HL-60 (cell line): ENCODE results near the gene HNRNPL.

Experiments used
- POLR2AphosphoS5 ChIP-seq: IDR thresholded peaks from 2 replicates; pipeline ENCODE4 v1.6.1; 2012; ENCODE audit warnings: low read depth
- TF ChIP-seq, protein P1 (sequence below): IDR thresholded peaks from one replicate; pipeline ENCODE4 v1.5.1; 2011; ENCODE audit warnings: low read length, control low read depth, inconsistent platforms; ENCODE audit not compliant: insufficient read depth
- TF ChIP-seq, protein P2 (sequence below): IDR thresholded peaks from 2 replicates; pipeline ENCODE4 v1.6.1; 2012; ENCODE audit warnings: low read depth; ENCODE audit not compliant: insufficient replicate concordance

GRCh38 chr19:38845374-38846024, 4.3 kb downstream of the HNRNPL start:
- TF ChIP-seq, protein P1, sequence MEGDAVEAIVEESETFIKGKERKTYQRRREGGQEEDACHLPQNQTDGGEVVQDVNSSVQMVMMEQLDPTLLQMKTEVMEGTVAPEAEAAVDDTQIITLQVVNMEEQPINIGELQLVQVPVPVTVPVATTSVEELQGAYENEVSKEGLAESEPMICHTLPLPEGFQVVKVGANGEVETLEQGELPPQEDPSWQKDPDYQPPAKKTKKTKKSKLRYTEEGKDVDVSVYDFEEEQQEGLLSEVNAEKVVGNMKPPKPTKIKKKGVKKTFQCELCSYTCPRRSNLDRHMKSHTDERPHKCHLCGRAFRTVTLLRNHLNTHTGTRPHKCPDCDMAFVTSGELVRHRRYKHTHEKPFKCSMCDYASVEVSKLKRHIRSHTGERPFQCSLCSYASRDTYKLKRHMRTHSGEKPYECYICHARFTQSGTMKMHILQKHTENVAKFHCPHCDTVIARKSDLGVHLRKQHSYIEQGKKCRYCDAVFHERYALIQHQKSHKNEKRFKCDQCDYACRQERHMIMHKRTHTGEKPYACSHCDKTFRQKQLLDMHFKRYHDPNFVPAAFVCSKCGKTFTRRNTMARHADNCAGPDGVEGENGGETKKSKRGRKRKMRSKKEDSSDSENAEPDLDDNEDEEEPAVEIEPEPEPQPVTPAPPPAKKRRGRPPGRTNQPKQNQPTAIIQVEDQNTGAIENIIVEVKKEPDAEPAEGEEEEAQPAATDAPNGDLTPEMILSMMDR = no peak
- TF ChIP-seq, protein P2, sequence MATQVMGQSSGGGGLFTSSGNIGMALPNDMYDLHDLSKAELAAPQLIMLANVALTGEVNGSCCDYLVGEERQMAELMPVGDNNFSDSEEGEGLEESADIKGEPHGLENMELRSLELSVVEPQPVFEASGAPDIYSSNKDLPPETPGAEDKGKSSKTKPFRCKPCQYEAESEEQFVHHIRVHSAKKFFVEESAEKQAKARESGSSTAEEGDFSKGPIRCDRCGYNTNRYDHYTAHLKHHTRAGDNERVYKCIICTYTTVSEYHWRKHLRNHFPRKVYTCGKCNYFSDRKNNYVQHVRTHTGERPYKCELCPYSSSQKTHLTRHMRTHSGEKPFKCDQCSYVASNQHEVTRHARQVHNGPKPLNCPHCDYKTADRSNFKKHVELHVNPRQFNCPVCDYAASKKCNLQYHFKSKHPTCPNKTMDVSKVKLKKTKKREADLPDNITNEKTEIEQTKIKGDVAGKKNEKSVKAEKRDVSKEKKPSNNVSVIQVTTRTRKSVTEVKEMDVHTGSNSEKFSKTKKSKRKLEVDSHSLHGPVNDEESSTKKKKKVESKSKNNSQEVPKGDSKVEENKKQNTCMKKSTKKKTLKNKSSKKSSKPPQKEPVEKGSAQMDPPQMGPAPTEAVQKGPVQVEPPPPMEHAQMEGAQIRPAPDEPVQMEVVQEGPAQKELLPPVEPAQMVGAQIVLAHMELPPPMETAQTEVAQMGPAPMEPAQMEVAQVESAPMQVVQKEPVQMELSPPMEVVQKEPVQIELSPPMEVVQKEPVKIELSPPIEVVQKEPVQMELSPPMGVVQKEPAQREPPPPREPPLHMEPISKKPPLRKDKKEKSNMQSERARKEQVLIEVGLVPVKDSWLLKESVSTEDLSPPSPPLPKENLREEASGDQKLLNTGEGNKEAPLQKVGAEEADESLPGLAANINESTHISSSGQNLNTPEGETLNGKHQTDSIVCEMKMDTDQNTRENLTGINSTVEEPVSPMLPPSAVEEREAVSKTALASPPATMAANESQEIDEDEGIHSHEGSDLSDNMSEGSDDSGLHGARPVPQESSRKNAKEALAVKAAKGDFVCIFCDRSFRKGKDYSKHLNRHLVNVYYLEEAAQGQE = no peak
- TF ChIP-seq POLR2AphosphoS5 = no peak; the same call in 1 of the 2 replicates
